GM23338 (cell line): Measurements from ENCODE around the gene PLA1A. TPM values are rescaled to one million over a fixed set of nuclear protein-coding genes. Genes with fewer than 3 reads are reported as not detected.
"Not testable (repeated sequence)": the region's sequence is repeated elsewhere in the genome, so short reads cannot be mapped to it uniquely, and the experiment has no call there.

Experiments used
- ATAC-seq: fragments of 200-7000 bp; cut with Tn5 transposase; 3 replicates; pipeline ENCODE4 v1.9.1; 2020
- DNase-seq: peaks from one replicate; pipeline ENCODE4 v3.0.0-alpha.2; 2015; ENCODE audit warnings: low spot score
- H2AFZ ChIP-seq: fragments of 200-600 bp; sonication (generic); 2 replicates; pipeline ENCODE4 v1.8.0; 2016; ENCODE audit warnings: antibody characterized with exemption, mild to moderate bottlenecking, moderate library complexity
- H3F3A ChIP-seq: fragments of 200-600 bp; sonication (generic); replicated peaks from 2 replicates; pipeline ENCODE4 v1.8.0; 2017; ENCODE audit warnings: antibody characterized with exemption, mixed run types, low read depth
- H3K27ac ChIP-seq: fragments of 200-600 bp; sonication (generic); 2 replicates; pipeline ENCODE4 v1.6.1; 2016; ENCODE audit warnings: low read depth
- H3K27me3 ChIP-seq: fragments of 200-600 bp; sonication (generic); 2 replicates; pipeline ENCODE4 v1.8.0; 2016; ENCODE audit warnings: mild to moderate bottlenecking, mixed run types, moderate library complexity; ENCODE audit not compliant: insufficient read depth
- H3K36me3 ChIP-seq: fragments of 200-600 bp; sonication (generic); 2 replicates; pipeline ENCODE4 v1.8.0; 2016; ENCODE audit warnings: mild to moderate bottlenecking; ENCODE audit not compliant: insufficient read depth
- H3K4me1 ChIP-seq: fragments of 200-600 bp; sonication (generic); 2 replicates; pipeline ENCODE4 v1.8.0; 2016; ENCODE audit warnings: mild to moderate bottlenecking, moderate library complexity; ENCODE audit not compliant: insufficient read depth
- H3K4me2 ChIP-seq: fragments of 200-600 bp; sonication (generic); 2 replicates; pipeline ENCODE4 v1.7.1; 2017; ENCODE audit warnings: mixed run types
- H3K4me3 ChIP-seq: fragments of 200-600 bp; sonication (generic); 2 replicates; pipeline ENCODE4 v1.6.1; 2016; ENCODE audit warnings: mixed run types
- H3K79me2 ChIP-seq: fragments of 200-600 bp; sonication (generic); replicated peaks from 2 replicates; pipeline ENCODE4 v1.8.0; 2017; ENCODE audit warnings: mild to moderate bottlenecking; ENCODE audit not compliant: insufficient read depth
- H3K9me2 ChIP-seq: fragments of 200-600 bp; sonication (generic); 2 replicates; pipeline ENCODE4 v1.8.0; 2017; ENCODE audit not compliant: insufficient read depth
- H4K20me1 ChIP-seq: fragments of 200-600 bp; sonication (generic); replicated peaks from 2 replicates; pipeline ENCODE4 v1.8.0; 2017; ENCODE audit warnings: mild to moderate bottlenecking; ENCODE audit not compliant: insufficient read depth
- H3K27ac Mint-ChIP-seq: 2 replicates; pipeline ENCODE4 v1.8.0; 2020; ENCODE audit warnings: inconsistent platforms, mild to moderate bottlenecking, moderate library complexity, mixed read lengths
- H3K27me3 Mint-ChIP-seq: 3 replicates; pipeline ENCODE4 v1.8.0; 2022; ENCODE audit warnings: low read depth, mild to moderate bottlenecking, moderate library complexity, mixed read lengths, inconsistent platforms; ENCODE audit not compliant: insufficient read depth, poor library complexity
- H3K36me3 Mint-ChIP-seq: 3 replicates; pipeline ENCODE4 v1.8.0; 2021; ENCODE audit warnings: low read depth, mild to moderate bottlenecking, inconsistent platforms, moderate library complexity, mixed read lengths
- H3K4me1 Mint-ChIP-seq: 3 replicates; pipeline ENCODE4 v1.8.0; 2020; ENCODE audit warnings: mild to moderate bottlenecking, inconsistent platforms, mixed read lengths
- H3K4me3 Mint-ChIP-seq: 3 replicates; pipeline ENCODE4 v1.8.0; 2021; ENCODE audit warnings: moderate library complexity, mild to moderate bottlenecking, inconsistent platforms, mixed read lengths
- H3K9me3 Mint-ChIP-seq: 3 replicates; pipeline ENCODE4 v1.8.0; 2020; ENCODE audit warnings: moderate library complexity, mild to moderate bottlenecking, inconsistent platforms, mixed read lengths
- CREB1 ChIP-seq: fragments of 250-450 bp; sonication (Bioruptor Pico); IDR thresholded peaks from 2 replicates; pipeline ENCODE4 v1.5.0; 2020; ENCODE audit warnings: low read depth, mild to moderate bottlenecking, moderate library complexity
- EZH2phosphoT487 ChIP-seq: fragments of 200-600 bp; sonication (generic); IDR thresholded peaks from one replicate; pipeline ENCODE4 v1.8.1; 2018; ENCODE audit warnings: antibody characterized with exemption; ENCODE audit not compliant: unreplicated experiment
- NANOG ChIP-seq: IDR thresholded peaks from 2 replicates; pipeline ENCODE4 v1.6.1; 2016; ENCODE audit warnings: antibody characterized with exemption, borderline replicate concordance
- STAT1 ChIP-seq: IDR thresholded peaks from one replicate; pipeline ENCODE4 v1.6.1; 2016; ENCODE audit warnings: antibody characterized with exemption; ENCODE audit not compliant: unreplicated experiment
- ZNF331 ChIP-seq: fragments of 250-450 bp; sonication (Bioruptor Pico); IDR thresholded peaks from 2 replicates; pipeline ENCODE4 v1.5.0; 2020; ENCODE audit warnings: low read depth, mild to moderate bottlenecking, moderate library complexity
- polyA plus RNA-seq: library from polyadenylated mRNA; unstranded; fragments of >200 nt; fragmentation: Nextera tagmentation; extraction: Ambion mirVana; gene quantifications from 2 replicates; pipeline ENCODE4 v1.2.1, GENCODE V29; 2016
- total RNA-seq: library from RNA; depleted of rRNA; stranded (reverse); fragments of >200 nt; shearing (Covaris generic); gene quantifications from 2 replicates; pipeline ENCODE4 v1.2.3, GENCODE V29; 2014
- TF ChIP-seq, protein P1 (sequence below): fragments of 250-450 bp; sonication (Bioruptor Pico); IDR thresholded peaks from 2 replicates; pipeline ENCODE4 v1.5.0; 2020; ENCODE audit warnings: mild to moderate bottlenecking, moderate library complexity
- TF ChIP-seq, protein P2 (sequence below): IDR thresholded peaks from one replicate; pipeline ENCODE4 v1.6.1; 2018; ENCODE audit warnings: antibody characterized with exemption; ENCODE audit not compliant: unreplicated experiment
- TF ChIP-seq, protein P3 (sequence below), 2 experiments: fragments of 200-600 bp in 1 of 2; sonication (generic) in 1 of 2; conservative IDR thresholded peaks; 2 replicates each; pipeline versions ENCODE4 v1.5.1 to v1.6.1; 2016 to 2017; ENCODE audit warnings: antibody characterized with exemption in 2 of 2, low read depth in 2 of 2, mild to moderate bottlenecking in 2 of 2, moderate library complexity in 1 of 2
- TF ChIP-seq, protein P4 (sequence below): IDR thresholded peaks from 2 replicates; pipeline ENCODE4 v1.6.1; 2016; ENCODE audit warnings: antibody characterized with exemption

Gene PLA1A
- total and polyA plus RNA-seq, 2 experiments from 2014 or later = not detected

DNA sequence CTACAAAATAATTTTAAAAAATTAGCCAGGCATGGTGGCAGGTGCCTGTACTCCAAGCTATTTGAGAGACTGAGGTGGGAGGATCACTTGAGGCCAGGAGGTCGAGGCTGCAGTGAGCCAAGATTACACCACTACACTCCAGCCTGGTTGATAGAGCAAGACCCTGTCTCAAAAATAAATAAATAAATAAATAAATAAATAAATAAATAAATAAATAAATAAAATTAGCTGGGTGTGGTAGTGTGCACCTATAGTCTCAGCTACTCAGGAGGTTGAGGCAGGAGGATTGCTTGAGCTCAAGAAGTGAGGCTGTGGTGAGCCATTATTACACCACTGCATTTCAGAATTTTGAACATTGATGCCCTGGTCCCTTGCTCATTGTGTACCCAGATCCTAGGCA lies 2.8 kb upstream of the PLA1A start:
- not testable (repeated sequence) for H3K4me1 Mint-ChIP-seq, H3K9me3 Mint-ChIP-seq, H3K27me3 Mint-ChIP-seq, DNase-seq, H3K36me3 Mint-ChIP-seq, H3K27ac ChIP-seq, H3K79me2 ChIP-seq, H3F3A ChIP-seq, ATAC-seq, H2AFZ ChIP-seq, H3K4me3 ChIP-seq, H3K36me3 ChIP-seq, H3K9me2 ChIP-seq, H3K4me2 ChIP-seq, H3K4me1 ChIP-seq, H3K27me3 ChIP-seq, H3K4me3 Mint-ChIP-seq, H3K27ac Mint-ChIP-seq, H4K20me1 ChIP-seq

DNA sequence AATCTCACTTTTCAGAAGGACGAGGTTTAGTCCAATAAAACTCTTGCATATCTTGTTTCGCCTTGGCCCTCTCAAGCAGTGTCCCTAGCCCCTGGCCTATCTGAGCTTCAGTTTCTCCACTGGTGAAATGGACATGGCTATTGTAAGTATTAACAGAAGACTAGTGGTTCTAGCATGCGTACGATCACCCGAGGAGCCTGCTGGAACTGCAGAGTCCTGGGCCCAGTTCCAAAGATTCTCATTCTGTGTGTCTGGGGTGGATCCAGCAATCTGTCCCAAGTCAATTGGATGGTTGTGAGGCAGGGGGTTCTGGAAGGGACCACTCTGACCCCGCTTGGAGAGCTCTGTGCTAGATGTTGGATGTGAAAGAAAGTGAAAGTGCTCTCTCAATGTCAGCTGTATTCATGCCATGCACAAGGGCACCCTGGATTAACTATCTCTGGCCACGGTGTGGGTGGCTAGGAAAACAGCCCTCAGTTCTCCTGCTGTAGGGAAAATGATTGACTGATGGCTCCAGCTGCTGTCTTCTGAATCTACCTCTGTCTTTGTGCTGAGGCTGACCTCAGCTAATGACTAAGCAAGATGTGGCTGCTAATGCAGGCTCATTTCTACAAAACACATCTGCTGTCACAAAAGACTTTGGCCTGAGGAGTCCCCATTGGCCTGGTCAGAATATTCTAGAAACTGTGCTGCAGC lies 1.9 kb upstream of the PLA1A start:
- Histone ChIP-seq H3K4me1 (no peaks in the 10 kb centered on the region), H3K27ac (no peak overlapping the region), H4K20me1 (no peaks in the 10 kb centered on the region), H2AFZ (no peak overlapping the region), H3K27me3 (no peaks in the 10 kb centered on the region), H3F3A (no peaks in the 10 kb centered on the region), H3K4me2 (no peak overlapping the region), H3K36me3 (no peaks in the 10 kb centered on the region), H3K79me2 (no peaks in the 10 kb centered on the region), H3K9me2 (no peaks in the 10 kb centered on the region), H3K4me3 (no peak overlapping the region)
- Mint-ChIP-seq H3K27ac (no peak overlapping the region), H3K9me3 (no peaks in the 10 kb centered on the region), H3K4me3 (no peak overlapping the region), H3K27me3 (peaks cover 3% of the 10 kb centered on the region), H3K4me1 (peaks cover 2% of the 10 kb centered on the region; the same call in 1 of the 3 replicates), H3K36me3 (no peaks in the 10 kb centered on the region)
- DNase-seq (no peak), ATAC-seq (no peak)
- TF ChIP-seq ZNF331 (CRISPR knock-in tag) (no peak), STAT1 (no peak), EZH2phosphoT487 (no peak), NANOG (no peak), CREB1 (CRISPR knock-in tag) (no peak)
- TF ChIP-seq, protein P1, sequence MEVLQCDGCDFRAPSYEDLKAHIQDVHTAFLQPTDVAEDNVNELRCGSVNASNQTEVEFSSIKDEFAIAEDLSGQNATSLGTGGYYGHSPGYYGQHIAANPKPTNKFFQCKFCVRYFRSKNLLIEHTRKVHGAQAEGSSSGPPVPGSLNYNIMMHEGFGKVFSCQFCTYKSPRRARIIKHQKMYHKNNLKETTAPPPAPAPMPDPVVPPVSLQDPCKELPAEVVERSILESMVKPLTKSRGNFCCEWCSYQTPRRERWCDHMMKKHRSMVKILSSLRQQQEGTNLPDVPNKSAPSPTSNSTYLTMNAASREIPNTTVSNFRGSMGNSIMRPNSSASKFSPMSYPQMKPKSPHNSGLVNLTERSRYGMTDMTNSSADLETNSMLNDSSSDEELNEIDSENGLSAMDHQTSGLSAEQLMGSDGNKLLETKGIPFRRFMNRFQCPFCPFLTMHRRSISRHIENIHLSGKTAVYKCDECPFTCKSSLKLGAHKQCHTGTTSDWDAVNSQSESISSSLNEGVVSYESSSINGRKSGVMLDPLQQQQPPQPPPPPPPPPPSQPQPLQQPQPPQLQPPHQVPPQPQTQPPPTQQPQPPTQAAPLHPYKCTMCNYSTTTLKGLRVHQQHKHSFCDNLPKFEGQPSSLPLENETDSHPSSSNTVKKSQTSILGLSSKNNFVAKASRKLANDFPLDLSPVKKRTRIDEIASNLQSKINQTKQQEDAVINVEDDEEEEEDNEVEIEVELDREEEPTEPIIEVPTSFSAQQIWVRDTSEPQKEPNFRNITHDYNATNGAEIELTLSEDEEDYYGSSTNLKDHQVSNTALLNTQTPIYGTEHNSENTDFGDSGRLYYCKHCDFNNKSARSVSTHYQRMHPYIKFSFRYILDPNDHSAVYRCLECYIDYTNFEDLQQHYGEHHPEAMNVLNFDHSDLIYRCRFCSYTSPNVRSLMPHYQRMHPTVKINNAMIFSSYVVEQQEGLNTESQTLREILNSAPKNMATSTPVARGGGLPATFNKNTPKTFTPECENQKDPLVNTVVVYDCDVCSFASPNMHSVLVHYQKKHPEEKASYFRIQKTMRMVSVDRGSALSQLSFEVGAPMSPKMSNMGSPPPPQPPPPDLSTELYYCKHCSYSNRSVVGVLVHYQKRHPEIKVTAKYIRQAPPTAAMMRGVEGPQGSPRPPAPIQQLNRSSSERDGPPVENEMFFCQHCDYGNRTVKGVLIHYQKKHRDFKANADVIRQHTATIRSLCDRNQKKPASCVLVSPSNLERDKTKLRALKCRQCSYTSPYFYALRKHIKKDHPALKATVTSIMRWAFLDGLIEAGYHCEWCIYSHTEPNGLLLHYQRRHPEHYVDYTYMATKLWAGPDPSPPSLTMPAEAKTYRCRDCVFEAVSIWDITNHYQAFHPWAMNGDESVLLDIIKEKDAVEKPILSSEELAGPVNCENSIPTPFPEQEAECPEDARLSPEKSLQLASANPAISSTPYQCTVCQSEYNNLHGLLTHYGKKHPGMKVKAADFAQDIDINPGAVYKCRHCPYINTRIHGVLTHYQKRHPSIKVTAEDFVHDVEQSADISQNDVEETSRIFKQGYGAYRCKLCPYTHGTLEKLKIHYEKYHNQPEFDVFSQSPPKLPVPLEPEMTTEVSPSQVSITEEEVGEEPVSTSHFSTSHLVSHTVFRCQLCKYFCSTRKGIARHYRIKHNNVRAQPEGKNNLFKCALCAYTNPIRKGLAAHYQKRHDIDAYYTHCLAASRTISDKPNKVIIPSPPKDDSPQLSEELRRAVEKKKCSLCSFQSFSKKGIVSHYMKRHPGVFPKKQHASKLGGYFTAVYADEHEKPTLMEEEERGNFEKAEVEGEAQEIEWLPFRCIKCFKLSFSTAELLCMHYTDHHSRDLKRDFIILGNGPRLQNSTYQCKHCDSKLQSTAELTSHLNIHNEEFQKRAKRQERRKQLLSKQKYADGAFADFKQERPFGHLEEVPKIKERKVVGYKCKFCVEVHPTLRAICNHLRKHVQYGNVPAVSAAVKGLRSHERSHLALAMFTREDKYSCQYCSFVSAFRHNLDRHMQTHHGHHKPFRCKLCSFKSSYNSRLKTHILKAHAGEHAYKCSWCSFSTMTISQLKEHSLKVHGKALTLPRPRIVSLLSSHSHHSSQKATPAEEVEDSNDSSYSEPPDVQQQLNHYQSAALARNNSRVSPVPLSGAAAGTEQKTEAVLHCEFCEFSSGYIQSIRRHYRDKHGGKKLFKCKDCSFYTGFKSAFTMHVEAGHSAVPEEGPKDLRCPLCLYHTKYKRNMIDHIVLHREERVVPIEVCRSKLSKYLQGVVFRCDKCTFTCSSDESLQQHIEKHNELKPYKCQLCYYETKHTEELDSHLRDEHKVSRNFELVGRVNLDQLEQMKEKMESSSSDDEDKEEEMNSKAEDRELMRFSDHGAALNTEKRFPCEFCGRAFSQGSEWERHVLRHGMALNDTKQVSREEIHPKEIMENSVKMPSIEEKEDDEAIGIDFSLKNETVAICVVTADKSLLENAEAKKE (CRISPR knock-in tag) = no peak
- TF ChIP-seq, protein P2, sequence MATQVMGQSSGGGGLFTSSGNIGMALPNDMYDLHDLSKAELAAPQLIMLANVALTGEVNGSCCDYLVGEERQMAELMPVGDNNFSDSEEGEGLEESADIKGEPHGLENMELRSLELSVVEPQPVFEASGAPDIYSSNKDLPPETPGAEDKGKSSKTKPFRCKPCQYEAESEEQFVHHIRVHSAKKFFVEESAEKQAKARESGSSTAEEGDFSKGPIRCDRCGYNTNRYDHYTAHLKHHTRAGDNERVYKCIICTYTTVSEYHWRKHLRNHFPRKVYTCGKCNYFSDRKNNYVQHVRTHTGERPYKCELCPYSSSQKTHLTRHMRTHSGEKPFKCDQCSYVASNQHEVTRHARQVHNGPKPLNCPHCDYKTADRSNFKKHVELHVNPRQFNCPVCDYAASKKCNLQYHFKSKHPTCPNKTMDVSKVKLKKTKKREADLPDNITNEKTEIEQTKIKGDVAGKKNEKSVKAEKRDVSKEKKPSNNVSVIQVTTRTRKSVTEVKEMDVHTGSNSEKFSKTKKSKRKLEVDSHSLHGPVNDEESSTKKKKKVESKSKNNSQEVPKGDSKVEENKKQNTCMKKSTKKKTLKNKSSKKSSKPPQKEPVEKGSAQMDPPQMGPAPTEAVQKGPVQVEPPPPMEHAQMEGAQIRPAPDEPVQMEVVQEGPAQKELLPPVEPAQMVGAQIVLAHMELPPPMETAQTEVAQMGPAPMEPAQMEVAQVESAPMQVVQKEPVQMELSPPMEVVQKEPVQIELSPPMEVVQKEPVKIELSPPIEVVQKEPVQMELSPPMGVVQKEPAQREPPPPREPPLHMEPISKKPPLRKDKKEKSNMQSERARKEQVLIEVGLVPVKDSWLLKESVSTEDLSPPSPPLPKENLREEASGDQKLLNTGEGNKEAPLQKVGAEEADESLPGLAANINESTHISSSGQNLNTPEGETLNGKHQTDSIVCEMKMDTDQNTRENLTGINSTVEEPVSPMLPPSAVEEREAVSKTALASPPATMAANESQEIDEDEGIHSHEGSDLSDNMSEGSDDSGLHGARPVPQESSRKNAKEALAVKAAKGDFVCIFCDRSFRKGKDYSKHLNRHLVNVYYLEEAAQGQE = no peak
- TF ChIP-seq, protein P3, sequence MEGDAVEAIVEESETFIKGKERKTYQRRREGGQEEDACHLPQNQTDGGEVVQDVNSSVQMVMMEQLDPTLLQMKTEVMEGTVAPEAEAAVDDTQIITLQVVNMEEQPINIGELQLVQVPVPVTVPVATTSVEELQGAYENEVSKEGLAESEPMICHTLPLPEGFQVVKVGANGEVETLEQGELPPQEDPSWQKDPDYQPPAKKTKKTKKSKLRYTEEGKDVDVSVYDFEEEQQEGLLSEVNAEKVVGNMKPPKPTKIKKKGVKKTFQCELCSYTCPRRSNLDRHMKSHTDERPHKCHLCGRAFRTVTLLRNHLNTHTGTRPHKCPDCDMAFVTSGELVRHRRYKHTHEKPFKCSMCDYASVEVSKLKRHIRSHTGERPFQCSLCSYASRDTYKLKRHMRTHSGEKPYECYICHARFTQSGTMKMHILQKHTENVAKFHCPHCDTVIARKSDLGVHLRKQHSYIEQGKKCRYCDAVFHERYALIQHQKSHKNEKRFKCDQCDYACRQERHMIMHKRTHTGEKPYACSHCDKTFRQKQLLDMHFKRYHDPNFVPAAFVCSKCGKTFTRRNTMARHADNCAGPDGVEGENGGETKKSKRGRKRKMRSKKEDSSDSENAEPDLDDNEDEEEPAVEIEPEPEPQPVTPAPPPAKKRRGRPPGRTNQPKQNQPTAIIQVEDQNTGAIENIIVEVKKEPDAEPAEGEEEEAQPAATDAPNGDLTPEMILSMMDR (conservative IDR thresholded peaks at IDR 0.05; ENCODE audit: low read depth in 2 of 2) = no peak
- TF ChIP-seq, protein P4, sequence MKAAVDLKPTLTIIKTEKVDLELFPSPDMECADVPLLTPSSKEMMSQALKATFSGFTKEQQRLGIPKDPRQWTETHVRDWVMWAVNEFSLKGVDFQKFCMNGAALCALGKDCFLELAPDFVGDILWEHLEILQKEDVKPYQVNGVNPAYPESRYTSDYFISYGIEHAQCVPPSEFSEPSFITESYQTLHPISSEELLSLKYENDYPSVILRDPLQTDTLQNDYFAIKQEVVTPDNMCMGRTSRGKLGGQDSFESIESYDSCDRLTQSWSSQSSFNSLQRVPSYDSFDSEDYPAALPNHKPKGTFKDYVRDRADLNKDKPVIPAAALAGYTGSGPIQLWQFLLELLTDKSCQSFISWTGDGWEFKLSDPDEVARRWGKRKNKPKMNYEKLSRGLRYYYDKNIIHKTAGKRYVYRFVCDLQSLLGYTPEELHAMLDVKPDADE = no peak
